GM18951 (cell line): ENCODE data around the gene ZNF540.

Source experiments
- POLR2A ChIP-seq: IDR thresholded peaks from 4 replicates; pipeline ENCODE4 v1.6.1; 2011; ENCODE audit warnings: mild to moderate bottlenecking; ENCODE audit not compliant: insufficient read length, insufficient read depth; ENCODE audit errors: extremely low read depth
- in situ Hi-C: fragments of 300-500 bp; cut with MboI; formaldehyde crosslinking; loops from one replicate; pipeline ENCODE4 v1.12.0; 2022; ENCODE audit warnings: low sequenced_read_pairs, mixed read lengths, inconsistent platforms; ENCODE audit not compliant: unreplicated experiment

ZNF540 gene

GRCh38 chr19:37594304-37594981 is at the start of gene ZNF540, which contains the start of gene ZNF571:
ZNF540 (plus strand) TSS chr19:37594876; CDS start chr19:37598448, 3,572 bp downstream.
ZNF571 (minus strand) TSS chr19:37594792; CDS start chr19:37586676, 8,116 bp downstream.
- peak; percentile 59 for TF ChIP-seq POLR2A
- in situ Hi-C loops = no loop called here

GRCh38 chr19:37551129-37551993 is 43.3 kb upstream of the ZNF540 start:
- TF ChIP-seq POLR2A = no peak
- in situ Hi-C loops = no loop called here

GRCh38 chr19:37563518-37563917 is 31.2 kb upstream of the ZNF540 start:
- in situ Hi-C loops = no loop called here
- no peak for TF ChIP-seq POLR2A

- in situ Hi-C loops = no loop called here
- TF ChIP-seq POLR2A = no peak
Measured at GRCh38 chr19:37564624-37565369, 29.9 kb upstream of the ZNF540 start.

- in situ Hi-C loops = no loop called here
- no peak for TF ChIP-seq POLR2A
Measured at GRCh38 chr19:37565370-37565669, 29.4 kb upstream of the ZNF540 start.

GRCh38 chr19:37572203-37572602 is 22.5 kb upstream of the ZNF540 start:
- no peak for TF ChIP-seq POLR2A
- in situ Hi-C loops = no loop called here

GRCh38 chr19:37583340-37583739 is 11.3 kb upstream of the ZNF540 start:
- TF ChIP-seq POLR2A = no peak
- in situ Hi-C loops = no loop called here

GRCh38 chr19:37593996-37594303 is 726 bp upstream of the ZNF540 start:
- in situ Hi-C loops = no loop called here
- TF ChIP-seq POLR2A = no peak

- in situ Hi-C loops = no loop called here
- no peak for TF ChIP-seq POLR2A
Measured at GRCh38 chr19:37594982-37595382, 306 bp downstream of the ZNF540 start.

GRCh38 chr19:37635076-37636056 is 40.7 kb downstream of the ZNF540 start:
- no peak for TF ChIP-seq POLR2A
- in situ Hi-C loops = no loop called here

- in situ Hi-C loops = no loop called here
- TF ChIP-seq POLR2A = no peak
Measured at GRCh38 chr19:37654118-37654517, 59.4 kb downstream of the ZNF540 start.

GRCh38 chr19:37654629-37655300 is 60.1 kb downstream of the ZNF540 start:
- TF ChIP-seq POLR2A = no peak
- in situ Hi-C loops = no loop called here
